ENCODE data around the gene CCDC181. TPM values are rescaled to one million over a fixed set of nuclear protein-coding genes. Genes with fewer than 3 reads are reported as not detected.

The CCDC181 gene
- total and polyA plus RNA-seq, 2 of the 8 experiments (the other 6 are each of a cell fraction or from before 2014, with no cell fraction given): 1.2 to 3.7 TPM

DNA sequence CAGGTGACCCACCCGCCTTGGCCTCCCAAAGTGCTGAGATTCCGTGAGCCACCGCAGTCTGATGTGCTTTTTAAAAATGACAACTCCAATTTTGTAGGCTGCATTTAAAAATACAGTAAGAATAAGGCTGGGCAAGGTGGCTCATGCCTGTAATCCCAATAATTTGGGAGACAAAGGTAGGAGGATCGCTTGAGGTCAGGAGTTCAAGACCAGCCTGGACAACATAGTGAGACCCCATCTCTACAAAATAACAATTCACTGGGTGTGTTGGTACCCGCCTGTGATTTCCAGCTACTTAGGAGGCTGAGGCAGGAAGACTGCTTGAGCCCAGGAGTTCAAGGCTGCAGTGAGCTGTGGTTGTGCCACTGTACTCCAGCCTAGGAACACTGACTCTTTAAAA is 35.1 kb upstream of the CCDC181 start:
- CTCF ChIA-PET (ENCODE audit: partially characterized antibody): interaction anchor here (1.3 kb wide), 1 partner anchor 140 kb away, joined by 3 read pairs; no protein-coding TSS in a partner anchor

More for the DNA sequence above, 35.1 kb upstream of the CCDC181 start:
- Histone ChIP-seq H3K23ac (ENCODE audit: insufficient read length) (no peak overlapping the region), H3K4me3 (ENCODE audit: extremely low read depth in 1 of 4, insufficient read depth in 2 of 4, low read depth in 3 of 4, low read length in 4 of 4) (no peak overlapping the region), H3K23me2 (ENCODE audit: low read depth, low read length) (peaks cover 5% of the 10 kb centered on the region), H2BK120ac (replicated peaks; ENCODE audit: low read depth, low read length) (no peak overlapping the region), H3K36me3 (ENCODE audit: control insufficient read depth in 2 of 4, insufficient read depth in 4 of 4, low read length in 3 of 4) (peaks cover 0 to 8% (median 3%) of the 10 kb centered on the region in 4 experiments; a peak in 5 of 8 replicates), H2AK5ac (ENCODE audit: low read depth, low read length) (no peak overlapping the region), H3K79me1 (ENCODE audit: low read depth, low read length) (no peaks in the 10 kb centered on the region), H3K4ac (replicated peaks; ENCODE audit: insufficient read length, low read depth, low read length) (no peak overlapping the region), H3K56ac (replicated peaks; ENCODE audit: insufficient read length, low read depth, low read length) (no peak overlapping the region), H4K8ac (ENCODE audit: extremely low read depth, insufficient read depth, low read length) (no peak overlapping the region), H3K79me2 (ENCODE audit: control insufficient read depth in 1 of 2, insufficient read depth in 2 of 2, low read length in 2 of 2) (no peaks in the 10 kb centered on the region), H3K18ac (ENCODE audit: extremely low read depth, low read length) (no peak overlapping the region), H4K5ac (ENCODE audit: insufficient read length, low read depth, low read length) (no peak overlapping the region), H4K91ac (replicated peaks; ENCODE audit: insufficient read length, low read length) (no peak overlapping the region), H3K9me3 (ENCODE audit: insufficient read depth in 2 of 2, low read depth in 1 of 2, low read length in 1 of 2) (0 out of 4 replicates have a peak, but pooled peaks cover 0 to 2% of the 10 kb centered on the region in 2 experiments), H3K4me2 (ENCODE audit: insufficient read depth in 1 of 2, low read depth in 2 of 2, low read length in 2 of 2) (no peak overlapping the region), H3K27me3 (replicated peaks in 1 of 4; ENCODE audit: control insufficient read depth in 3 of 4, extremely low read depth in 1 of 4, insufficient read depth in 3 of 4, low read length in 3 of 4) (no peaks in the 10 kb centered on the region), H3K4me1 (replicated peaks in 1 of 4; ENCODE audit: control insufficient read depth in 3 of 4, insufficient read depth in 4 of 4, low read length in 3 of 4) (peaks cover 0 to 4% (median 2%) of the 10 kb centered on the region in 4 experiments; a peak in 5 of 7 replicates), H2AFZ (ENCODE audit: low read length) (no peak overlapping the region), H4K20me1 (replicated peaks in 1 of 2; ENCODE audit: control insufficient read depth in 1 of 2, insufficient read depth in 2 of 2, low read length in 2 of 2) (no peaks in the 10 kb centered on the region), H2BK12ac (ENCODE audit: low read depth, low read length) (no peak overlapping the region), H3K14ac (ENCODE audit: insufficient read length) (no peak overlapping the region), H3K9ac (replicated peaks in 1 of 4; ENCODE audit: extremely low read depth in 1 of 4, low read depth in 3 of 4, low read length in 3 of 4) (no peak overlapping the region), H2BK5ac (ENCODE audit: low read depth, low read length) (no peak overlapping the region), H2BK15ac (ENCODE audit: low read length) (no peak overlapping the region), H2BK20ac (ENCODE audit: low read length) (no peak overlapping the region), H3K27ac (ENCODE audit: low read depth, low read length) (no peak overlapping the region)
- TF ChIP-seq EZH2 (IDR thresholded peaks at IDR 0.05; ENCODE audit: low read depth, low read length, severe bottlenecking) (no peak), BRCA1 (IDR thresholded peaks at IDR 0.05; ENCODE audit: low read depth, low read length) (no peak), KDM4A (IDR thresholded peaks at IDR 0.05; ENCODE audit: low read depth, low read length, severe bottlenecking) (no peak), RXRA (IDR thresholded peaks at IDR 0.05; ENCODE audit: insufficient read depth, low read depth, low read length) (no peak), BCL11A (IDR thresholded peaks at IDR 0.05; ENCODE audit: low read depth in 2 of 2, low read length in 2 of 2) (no peak), CTBP2 (IDR thresholded peaks at IDR 0.05; ENCODE audit: borderline replicate concordance, insufficient read depth, insufficient read length, low read length) (no peak), EP300 (IDR thresholded peaks at IDR 0.05; ENCODE audit: borderline replicate concordance in 1 of 2, low read depth in 2 of 2, low read length in 2 of 2) (no peak)
- DNase-seq (ENCODE audit: low read depth in 1 of 2, low spot score in 2 of 2) (no peak), FAIRE-seq (no peak)
- POLR2A ChIA-PET (ENCODE audit: partially characterized antibody): no interaction called here
- WGBS, 2 experiments (ENCODE audit: extremely low coverage in 1 of 2, insufficient coverage in 1 of 2, insufficient read length in 1 of 2, insufficient replicate concordance in 2 of 2, low coverage in 1 of 2, low lambda C conversion rate in 2 of 2, missing lambda C conversion rate in 1 of 2): 95% methylated on average over 5 of the region's 5 CpGs; no CpG with 5 or more reads in 1 of the 2 experiments
